Lower lobe of right lung (tissue), 2 donors: ENCODE data around the gene KCNT1. TPM values are rescaled to one million over a fixed set of nuclear protein-coding genes. Genes with fewer than 3 reads are reported as not detected.

Source experiments
- ATAC-seq, 2 donors: fragments of 200-7000 bp; cut with Tn5 transposase; one replicate each; pipeline ENCODE4 v1.9.1; 2020 to 2022; ENCODE audit warnings: mild to moderate bottlenecking in 2 of 2, moderate library complexity in 2 of 2
- DNase-seq: peaks from one replicate; pipeline ENCODE4 v3.0.0-alpha.2; 2020
- H3K27ac ChIP-seq: fragments of 200-600 bp; one replicate; pipeline ENCODE4 v1.8.0; 2022
- H3K27me3 ChIP-seq: fragments of 200-600 bp; one replicate; pipeline ENCODE4 v1.8.0; 2022; ENCODE audit warnings: low read depth
- H3K36me3 ChIP-seq: fragments of 200-600 bp; one replicate; pipeline ENCODE4 v1.8.0; 2022; ENCODE audit warnings: mild to moderate bottlenecking
- H3K4me1 ChIP-seq: fragments of 200-600 bp; one replicate; pipeline ENCODE4 v1.8.0; 2022
- H3K4me3 ChIP-seq: fragments of 200-600 bp; one replicate; pipeline ENCODE4 v1.8.0; 2022; ENCODE audit warnings: mild to moderate bottlenecking
- H3K9me3 ChIP-seq: fragments of 200-600 bp; one replicate; pipeline ENCODE4 v1.8.0; 2022
- CTCF ChIP-seq: fragments of 200-600 bp; IDR thresholded peaks from one replicate; pipeline ENCODE4 v1.8.0; 2022; ENCODE audit warnings: antibody characterized with exemption, mild to moderate bottlenecking
- intact Hi-C: fragments of 100-400 bp; cut with DNase I; formaldehyde crosslinking; loops from one replicate; pipeline ENCODE4 v1.11.0; 2022
- total RNA-seq: library from RNA; stranded (reverse); fragmentation: NEBNext Ultra II Directional; extraction: Animal tissue kit (Norgen Biotek cat#: 25700); gene quantifications from one replicate; pipeline ENCODE4 v1.2.1, GENCODE V29; 2021
- donor health status: DM: no; HTN: yes; CAD: no; lungs with severe emphysema.

KCNT1 gene
- total RNA-seq, 1 donor from 2014 or later: 0.35 TPM

DNA sequence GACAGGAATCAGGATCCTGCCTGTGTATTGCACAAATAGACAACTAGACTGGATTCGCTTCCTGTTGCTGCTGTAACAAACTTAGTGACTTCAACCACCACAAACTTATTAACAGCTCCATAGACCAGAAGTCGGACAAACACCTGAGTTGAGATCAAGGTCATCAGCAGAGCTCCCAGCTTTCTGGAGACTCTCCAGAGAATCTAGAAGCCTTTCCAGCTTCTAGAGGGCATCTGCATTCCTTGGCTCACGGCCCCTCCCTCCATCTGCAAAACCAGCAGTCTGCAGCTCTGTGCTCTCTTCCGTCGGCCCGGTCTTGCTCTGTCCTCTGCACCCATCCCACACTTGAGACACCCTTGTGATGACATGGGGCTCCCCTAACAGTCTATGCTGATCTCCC is 99.1 kb downstream of the KCNT1 start:
- H3K36me3 ChIP-seq: no peaks in the 10 kb centered on the region
- intact Hi-C loops: no loop called here
- H3K4me1 ChIP-seq: no peaks in the 10 kb centered on the region
- no peaks in the 10 kb centered on the region for H3K9me3 ChIP-seq
- no peak for ATAC-seq
- no peak for TF ChIP-seq CTCF
- H3K27ac ChIP-seq: no peak overlapping the region
- no peak for DNase-seq
- no peaks in the 10 kb centered on the region for H3K27me3 ChIP-seq
- no peak overlapping the region for H3K4me3 ChIP-seq

DNA sequence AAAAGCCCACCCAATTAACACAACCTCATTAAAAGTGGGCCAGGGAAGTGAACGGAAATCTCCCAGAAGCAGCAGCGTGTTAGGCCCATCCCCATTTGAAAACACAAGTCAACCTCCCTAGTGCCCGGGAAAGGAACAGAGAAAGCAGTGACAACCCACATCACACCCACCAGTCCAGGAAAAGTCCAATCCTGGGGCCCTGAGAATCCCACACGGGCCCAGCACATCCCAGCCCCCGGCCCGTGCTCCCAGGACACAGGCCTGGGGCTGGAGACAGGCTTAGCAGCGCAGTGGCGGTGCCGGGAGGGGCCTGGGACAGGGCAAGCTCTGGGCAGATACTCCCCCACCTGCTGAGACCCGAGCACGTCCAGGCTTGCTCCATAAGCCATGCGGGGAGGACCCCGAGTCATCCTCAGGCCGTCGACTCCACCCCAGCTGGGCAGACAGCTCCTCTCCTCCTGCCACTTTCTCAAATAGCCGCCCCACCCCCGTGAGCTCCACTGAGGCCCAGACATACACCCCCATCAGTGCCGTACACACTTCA is 101.0 kb downstream of the KCNT1 start:
- H3K4me3 ChIP-seq: no peak overlapping the region
- no peak overlapping the region for H3K27ac ChIP-seq
- H3K27me3 ChIP-seq: no peaks in the 10 kb centered on the region
- TF ChIP-seq CTCF: no peak
- DNase-seq (no peak), ATAC-seq (no peak)
- H3K9me3 ChIP-seq: no peaks in the 10 kb centered on the region
- intact Hi-C loops: no loop called here
- H3K36me3 ChIP-seq: no peaks in the 10 kb centered on the region
- H3K4me1 ChIP-seq: no peaks in the 10 kb centered on the region

DNA sequence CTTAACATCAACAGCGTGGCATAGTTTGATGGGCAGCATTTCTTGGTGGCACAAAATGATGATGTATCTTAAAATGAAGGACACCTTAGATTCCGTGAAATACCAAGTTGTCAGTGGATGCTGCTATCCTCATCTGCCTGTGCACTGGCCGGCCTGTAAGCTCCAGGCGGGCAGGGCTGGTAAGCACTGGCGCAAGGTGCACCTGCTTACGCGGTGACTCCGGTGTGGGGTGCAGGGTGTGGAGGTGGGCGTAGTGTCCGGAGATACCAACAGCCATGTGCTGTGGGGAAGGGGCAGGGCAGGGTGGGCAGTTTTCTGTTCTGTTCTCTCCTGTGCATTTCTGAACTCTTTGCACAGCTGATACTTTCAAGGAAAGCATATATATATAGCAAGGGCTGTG is 101.5 kb downstream of the KCNT1 start:
- no peak for ATAC-seq
- Histone ChIP-seq H3K27ac (no peak overlapping the region), H3K4me1 (no peaks in the 10 kb centered on the region), H3K9me3 (no peaks in the 10 kb centered on the region), H3K4me3 (no peak overlapping the region), H3K27me3 (no peaks in the 10 kb centered on the region), H3K36me3 (no peaks in the 10 kb centered on the region)
- TF ChIP-seq CTCF: no peak
- intact Hi-C loops: no loop called here
- no peak for DNase-seq

DNA sequence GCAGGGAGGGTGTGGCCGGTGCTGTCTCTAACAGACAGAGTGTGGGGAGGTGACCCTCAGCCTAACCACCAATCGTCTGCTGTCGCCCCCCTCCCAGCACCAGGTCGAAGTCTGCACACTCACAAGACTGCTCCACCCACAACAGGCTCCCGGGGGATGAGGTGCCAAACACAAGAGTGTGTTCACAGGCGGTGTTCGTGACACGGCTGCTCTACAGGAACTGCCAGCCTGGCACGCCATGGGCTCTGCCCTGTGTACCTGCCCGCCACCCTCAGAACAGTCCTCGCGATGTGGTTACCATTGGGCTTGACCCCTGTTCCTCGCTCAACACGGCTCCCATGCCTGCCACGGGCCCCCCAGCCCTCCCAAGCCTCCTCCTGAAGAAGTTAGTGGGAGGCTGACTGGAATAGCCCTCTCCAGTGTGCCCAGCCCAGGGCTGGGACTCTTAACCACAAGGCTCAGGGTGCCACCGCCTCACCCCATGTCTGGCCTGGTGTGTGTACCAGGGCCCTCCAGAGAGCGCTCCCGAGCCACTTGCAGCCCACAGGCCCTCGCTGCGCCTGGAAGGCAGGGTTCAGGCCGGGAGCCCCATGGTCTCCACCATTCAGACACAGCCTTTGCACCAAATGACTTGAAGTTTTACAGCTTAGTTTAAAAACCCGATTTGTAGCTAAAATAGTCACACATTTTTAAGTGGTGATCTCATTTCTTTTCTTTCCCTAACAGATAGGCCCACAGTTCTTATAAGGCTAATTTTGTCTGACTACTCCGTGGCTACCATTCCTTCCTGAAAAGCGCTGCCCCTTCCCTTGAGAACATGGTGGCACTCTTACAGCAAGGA is 102.8 kb downstream of the KCNT1 start:
- TF ChIP-seq CTCF: no peak
- H3K4me1 ChIP-seq: no peaks in the 10 kb centered on the region
- H3K27ac ChIP-seq: no peak overlapping the region
- no peaks in the 10 kb centered on the region for H3K9me3 ChIP-seq
- H3K36me3 ChIP-seq: peaks cover 7% of the 10 kb centered on the region
- no peak overlapping the region for H3K4me3 ChIP-seq
- DNase-seq (no peak), ATAC-seq (peak in 1 of 2 donors; percentile 19)
- H3K27me3 ChIP-seq: no peaks in the 10 kb centered on the region
- intact Hi-C loops: no loop called here

GRCh38 chr9:135805422-135806022 is 103.5 kb downstream of the KCNT1 start:
- no peaks in the 10 kb centered on the region for H3K27me3 ChIP-seq
- no peaks in the 10 kb centered on the region for H3K4me1 ChIP-seq
- no peaks in the 10 kb centered on the region for H3K9me3 ChIP-seq
- no peak overlapping the region for H3K27ac ChIP-seq
- peaks cover 14% of the 10 kb centered on the region for H3K36me3 ChIP-seq
- no peak overlapping the region for H3K4me3 ChIP-seq
- intact Hi-C loops: no loop called here
- DNase-seq (peak; percentile 24), ATAC-seq (peak in 1 of 2 donors; percentile 49)
- no peak for TF ChIP-seq CTCF
